Endothelial cell of umbilical vein (primary cell): ENCODE results near the gene OR52I1. TPM values are rescaled to one million over a fixed set of nuclear protein-coding genes. Genes with fewer than 3 reads are reported as not detected.

ENCODE experiments used
- BruUV-seq: library from RNA; stranded (reverse); fragments of 400-500 nt; replicated peaks from 2 replicates; lab custom pipeline; 2021; lab: Mats Ljungman, UMichigan
- CTCF ChIA-PET: fragments of 300-600, 350-600 bp; sonication (Branson Sonifier 250); formaldehyde crosslinking; loops from one replicate; lab custom pipeline; 2021; ENCODE audit warnings: antibody characterized with exemption, inconsistent platforms; lab: Charles Lee
- POLR2A ChIA-PET: fragments of 300-600, 350-600 bp; sonication (Branson Sonifier 250); formaldehyde crosslinking; loops from one replicate; lab custom pipeline; 2021; ENCODE audit warnings: antibody characterized with exemption, inconsistent platforms; lab: Charles Lee
- DNase-seq: peaks from one replicate; pipeline ENCODE4 v3.0.0-alpha.2; 2011; ENCODE audit warnings: low read depth, low spot score
- FAIRE-seq: peaks from 2 replicates; lab custom pipeline; 2011; peaks lifted over from hg19 to GRCh38; lab: Jason Lieb, UNC
- H2AFZ ChIP-seq: 2 replicates; pipeline ENCODE4 v1.6.0; 2012; ENCODE audit warnings: low read depth, low read length, control low read depth, inconsistent platforms
- H3K27ac ChIP-seq: 2 replicates; pipeline ENCODE4 v1.5.1; 2011; ENCODE audit warnings: low read depth, mild to moderate bottlenecking, control low read depth, low read length, moderate library complexity; ENCODE audit not compliant: insufficient read depth
- H3K27me3 ChIP-seq, 2 experiments: 2 replicates each; pipeline versions ENCODE4 v1.6.0 to v1.6.1; 2011; ENCODE audit warnings: low read length in 2 of 2, mixed read lengths in 1 of 2; ENCODE audit not compliant: control insufficient read depth in 2 of 2, insufficient read depth in 2 of 2
- H3K36me3 ChIP-seq, 2 experiments: 2 replicates in 1 of 2; 3 replicates in 1 of 2; pipeline ENCODE4 v1.5.1; 2011; ENCODE audit warnings: low read length in 2 of 2, mild to moderate bottlenecking in 1 of 2, moderate library complexity in 1 of 2; ENCODE audit not compliant: control insufficient read depth in 2 of 2, insufficient read depth in 2 of 2; ENCODE audit errors: extremely low read depth in 1 of 2
- H3K4me1 ChIP-seq: 3 replicates; pipeline ENCODE4 v1.5.1; 2011; ENCODE audit warnings: mild to moderate bottlenecking, low read length; ENCODE audit not compliant: control insufficient read depth, insufficient read depth; ENCODE audit errors: extremely low read depth
- H3K4me2 ChIP-seq: 2 replicates; pipeline ENCODE4 v1.6.1; 2011; ENCODE audit warnings: low read length, control low read depth, mixed read lengths; ENCODE audit not compliant: insufficient read depth
- H3K4me3 ChIP-seq, 3 experiments: fragments of 200-600 bp in 1 of 3; sonication (generic), shearing (Covaris generic) in 1 of 3; replicated peaks in 1 of 3; 2 replicates each; pipeline ENCODE4 v1.5.1; 2011 to 2016; ENCODE audit warnings: control low read depth in 3 of 3, low read length in 3 of 3, mild to moderate bottlenecking in 2 of 3, inconsistent platforms in 1 of 3, low read depth in 1 of 3, moderate library complexity in 1 of 3; ENCODE audit not compliant: insufficient read depth in 1 of 3
- H3K79me2 ChIP-seq: 2 replicates; pipeline ENCODE4 v1.6.0; 2012; ENCODE audit warnings: low read length, inconsistent platforms; ENCODE audit not compliant: control insufficient read depth, insufficient read depth
- H3K9ac ChIP-seq: replicated peaks from 2 replicates; pipeline ENCODE3; 2011; ENCODE audit warnings: low read length, control low read depth; ENCODE audit not compliant: insufficient read depth; ENCODE audit errors: extremely low read depth
- H3K9me1 ChIP-seq: replicated peaks from 3 replicates; pipeline ENCODE4 v1.6.0; 2011; ENCODE audit warnings: mild to moderate bottlenecking, low read length; ENCODE audit not compliant: control insufficient read depth, insufficient read depth; ENCODE audit errors: extremely low read depth
- H3K9me3 ChIP-seq: replicated peaks from 2 replicates; pipeline ENCODE4 v1.5.1; 2012; ENCODE audit warnings: low read length, inconsistent platforms; ENCODE audit not compliant: control insufficient read depth, insufficient read depth
- H4K20me1 ChIP-seq: replicated peaks from 2 replicates; pipeline ENCODE3; 2011; ENCODE audit warnings: mild to moderate bottlenecking, low read length; ENCODE audit not compliant: control insufficient read depth, insufficient read depth; ENCODE audit errors: extremely low read depth
- CTCF ChIP-seq, 2 donors: IDR thresholded peaks; 1 replicate in 1 of 2; 2 replicates in 1 of 2; pipeline ENCODE4 v1.5.1; 2011; ENCODE audit warnings: low read length in 2 of 2, mild to moderate bottlenecking in 2 of 2, moderate library complexity in 2 of 2, control low read depth in 1 of 2, inconsistent platforms in 1 of 2, low read depth in 1 of 2; ENCODE audit not compliant: insufficient read depth in 1 of 2; ENCODE audit errors: extremely low read depth in 1 of 2
- EZH2 ChIP-seq: IDR thresholded peaks from 2 replicates; pipeline ENCODE4 v1.6.1; 2012; ENCODE audit warnings: borderline replicate concordance, low read depth, mild to moderate bottlenecking, moderate library complexity, low read length, inconsistent platforms; ENCODE audit not compliant: severe bottlenecking
- FOS ChIP-seq: IDR thresholded peaks from 2 replicates; pipeline ENCODE4 v1.6.1; 2011; ENCODE audit warnings: mild to moderate bottlenecking, low read length, moderate library complexity, borderline replicate concordance; ENCODE audit not compliant: insufficient read depth
- GATA2 ChIP-seq: IDR thresholded peaks from 2 replicates; pipeline ENCODE4 v1.7.0; 2011; ENCODE audit warnings: low read depth, mild to moderate bottlenecking, moderate library complexity, mixed read lengths, low read length; ENCODE audit not compliant: insufficient read length, insufficient read depth
- JUN ChIP-seq: IDR thresholded peaks from 2 replicates; pipeline ENCODE4 v1.6.1; 2011; ENCODE audit warnings: borderline replicate concordance, low read depth; ENCODE audit not compliant: insufficient read length, insufficient read depth
- MYC ChIP-seq: IDR thresholded peaks from one replicate; pipeline ENCODE4 v1.6.1; 2011; ENCODE audit warnings: mild to moderate bottlenecking, low read depth, low read length
- POLR2A ChIP-seq: IDR thresholded peaks from 2 replicates; pipeline ENCODE4 v1.6.1; 2012; ENCODE audit warnings: low read depth, mild to moderate bottlenecking, control low read depth, low read length
- POLR2AphosphoS5 ChIP-seq: IDR thresholded peaks from 2 replicates; pipeline ENCODE4 v1.6.1; 2012; ENCODE audit warnings: low read depth, mild to moderate bottlenecking, control low read depth, low read length, moderate library complexity; ENCODE audit not compliant: insufficient read depth
- dilution Hi-C: fragments of 300-500 bp; cut with MboI; formaldehyde crosslinking; loops from one replicate; pipeline ENCODE4 v1.15.0; 2019; ENCODE audit warnings: low sequenced_read_pairs; ENCODE audit not compliant: extremely low pct_ligation_motif_present
- intact Hi-C: fragments of 100-400 bp; cut with micrococcal nuclease; formaldehyde crosslinking; loops from one replicate; pipeline ENCODE4 v1.10.0; 2022
- polyA plus RNA-seq, 4 experiments: library from polyadenylated mRNA; depleted of rRNA in 3 of 4; stranded (reverse) in 3 of 4; unstranded in 1 of 4; fragments of >200 nt; gene quantifications; 2 replicates each; pipeline versions ENCODE4 v1.2.1 to v1.2.3, GENCODE V29; 2011 to 2012; ENCODE audit warnings: missing spikeins in 1 of 4
- total RNA-seq: library from RNA; stranded (reverse); gene quantifications from 2 replicates; pipeline ENCODE4 v1.2.3, GENCODE V29; 2021

OR52I1 gene
- total and polyA plus RNA-seq, 2 donors (not counting 3 experiments of a cell fraction or from before 2014, with no cell fraction given): not detected

GRCh38 chr11:4605057-4605456, 11.2 kb downstream of the OR52I1 start:
- Histone ChIP-seq H3K9me3 (no peaks in the 10 kb centered on the region), H2AFZ (no peak overlapping the region), H3K4me1 (peaks cover 10% of the 10 kb centered on the region), H3K9ac (no peak overlapping the region), H3K27me3 (no peaks in the 10 kb centered on the region), H4K20me1 (no peaks in the 10 kb centered on the region), H3K36me3 (peaks cover 3 to 19% of the 10 kb centered on the region in 2 experiments), H3K27ac (no peak overlapping the region), H3K9me1 (no peaks in the 10 kb centered on the region), H3K4me2 (no peak overlapping the region), H3K79me2 (no peaks in the 10 kb centered on the region), H3K4me3 (no peak overlapping the region)
- no TSS peak for BruUV-seq
- intact Hi-C loops: loop anchor here (5.0 to 10.0 kb wide), 3 partner anchors 123 to 1630 kb away; partner anchors contain the start of genes CNGA4, FHIP1B, OR52K1 and TRIM21
- dilution Hi-C loops: no loop called here
- POLR2A ChIA-PET: no interaction called here
- CTCF ChIA-PET: no interaction called here
- TF ChIP-seq MYC (no peak), EZH2 (no peak)
- no peak for DNase-seq
- no peak for FAIRE-seq

GRCh38 chr11:4606231-4607015, 12.6 kb downstream of the OR52I1 start:
- Histone ChIP-seq H4K20me1 (no peaks in the 10 kb centered on the region), H3K27ac (no peak overlapping the region), H3K4me2 (peak overlapping the region; percentile 97), H3K36me3 (peaks cover 3 to 13% of the 10 kb centered on the region in 2 experiments), H3K27me3 (no peaks in the 10 kb centered on the region), H3K4me3 (peak overlapping the region in 2 of 3 experiments; percentile 16 to 93), H2AFZ (peak overlapping the region; percentile 97), H3K9ac (no peak overlapping the region), H3K9me1 (no peaks in the 10 kb centered on the region), H3K4me1 (peaks cover 10% of the 10 kb centered on the region), H3K9me3 (no peaks in the 10 kb centered on the region), H3K79me2 (no peaks in the 10 kb centered on the region)
- no peak for TF ChIP-seq FOS
- no peak for TF ChIP-seq CTCF (IDR thresholded peaks at IDR 0.05; ENCODE audit: extremely low read depth in 1 of 2, insufficient read depth in 1 of 2, low read depth in 1 of 2, low read length in 2 of 2)
- TF ChIP-seq GATA2: no peak
- TF ChIP-seq MYC: no peak
- no peak for TF ChIP-seq POLR2A
- TF ChIP-seq POLR2AphosphoS5: no peak
- TF ChIP-seq EZH2: no peak
- TF ChIP-seq JUN: no peak
- POLR2A ChIA-PET: no interaction called here
- CTCF ChIA-PET: interaction anchor here (1.3 to 4.5 kb wide), 3 partner anchors 30 to 425 kb away, joined by 3 to 19 read pairs (median 8); partner anchors contain the start of gene OR51D1
- dilution Hi-C loops: no loop called here
- intact Hi-C loops: loop anchor here (5.0 to 10.0 kb wide), 3 partner anchors 124 to 1628 kb away; partner anchors contain the start of genes CNGA4, FHIP1B, OR52K1 and TRIM21
- FAIRE-seq (peak; percentile 40), DNase-seq (peak; percentile 62)
- BruUV-seq: no TSS peak
